Left cardiac atrium (tissue), 4 donors: ENCODE results near the gene PSG6. TPM values are rescaled to one million over a fixed set of nuclear protein-coding genes. Genes with fewer than 3 reads are reported as not detected.
"Not testable (repeated sequence)": the region's sequence is repeated elsewhere in the genome, so short reads cannot be mapped to it uniquely, and the experiment has no call there.

ENCODE experiments used
- ATAC-seq, 2 donors: fragments of 200-7000 bp; cut with Tn5 transposase; one replicate each; pipeline ENCODE4 v1.9.1; 2020; ENCODE audit warnings: mild to moderate bottlenecking in 2 of 2, moderate library complexity in 2 of 2
- DNase-seq: peaks from one replicate; pipeline ENCODE4 v3.0.0-alpha.2; 2020
- intact Hi-C, 2 donors: fragments of 100-400 bp; cut with DNase I; formaldehyde crosslinking; loops; one replicate each; pipeline versions ENCODE4 v1.14.1 to v1.15.1; 2022 to 2023
- total RNA-seq, 2 donors: library from RNA; stranded (reverse); fragmentation: NEBNext Ultra II Directional; extraction: Animal tissue kit (Norgen Biotek cat#: 25700); gene quantifications; one replicate each; pipeline ENCODE4 v1.2.1, GENCODE V29; 2021
- donor health status: DM: no; HTN: yes; CAD: no.
- donor health status: DM: no; HTN: yes; CAD: no; lungs with severe emphysema.
- donor health status: DM: yes; HTN: yes; CAD: no.
- donor health status: Dilated cardiomyopathy.

The PSG6 gene
- total RNA-seq, 2 donors from 2014 or later = not detected

DNA sequence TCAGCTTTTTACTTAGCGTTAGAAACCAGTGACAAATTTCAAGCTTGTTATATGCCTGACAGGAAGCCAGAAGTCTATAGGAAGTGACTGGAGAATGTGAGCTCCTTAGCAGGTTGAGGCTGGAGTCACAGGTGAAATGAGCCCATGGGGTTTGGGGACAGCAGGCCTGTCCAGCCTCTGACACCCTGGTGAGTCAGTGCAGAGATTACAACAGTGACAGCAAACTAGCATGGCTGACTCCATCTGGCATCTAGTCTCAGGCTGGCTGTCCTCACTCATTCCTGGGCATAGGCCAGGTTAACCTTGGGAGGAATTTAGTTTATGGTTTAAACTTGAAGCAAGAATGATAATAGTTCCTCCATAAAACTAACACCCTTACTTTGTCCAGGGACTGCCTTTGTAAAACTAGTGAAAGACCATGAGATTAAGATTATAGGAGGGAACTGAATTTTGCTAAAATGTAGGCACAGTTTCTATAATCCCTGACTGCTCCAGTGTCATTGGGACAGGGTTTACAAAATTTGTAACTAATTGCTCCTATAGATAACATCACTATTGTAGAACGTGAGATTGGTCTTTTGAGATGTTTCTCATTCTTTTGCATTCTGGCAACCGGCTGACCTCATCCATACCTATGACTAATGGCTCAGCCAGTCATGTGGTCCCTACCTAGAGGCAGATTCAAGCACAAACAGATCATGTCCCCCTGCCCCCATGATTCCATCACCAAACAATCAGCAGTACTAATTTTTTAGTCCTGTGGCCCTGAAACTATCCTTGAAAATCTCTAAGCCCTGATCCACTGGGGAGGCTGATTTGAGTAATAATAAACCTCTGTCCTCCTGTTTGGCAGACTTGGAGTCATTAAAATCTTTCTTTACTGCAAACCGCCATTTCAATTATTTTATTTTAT lies 42.5 kb downstream of the PSG6 start:
- DNase-seq, intact Hi-C loops, ATAC-seq: not testable (repeated sequence)

DNA sequence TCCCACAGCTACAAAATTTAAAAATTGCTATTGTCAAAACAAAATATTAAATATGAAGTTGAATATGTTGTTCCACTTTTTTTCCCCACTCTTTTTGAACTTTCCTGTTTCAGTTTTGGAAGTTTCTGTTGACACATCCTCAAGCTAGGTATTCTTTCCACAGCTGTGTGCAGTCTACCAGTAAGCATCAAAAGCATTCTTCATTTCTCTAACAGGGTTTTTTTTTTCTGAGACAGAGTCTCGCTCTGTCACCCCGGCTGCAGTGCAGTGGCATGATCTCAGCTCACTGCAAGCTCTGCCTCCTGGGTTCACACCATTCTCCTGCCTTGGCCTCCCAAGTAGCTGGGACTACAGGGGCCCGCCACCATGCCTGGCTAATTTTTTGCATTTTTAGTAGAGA lies 43.6 kb downstream of the PSG6 start:
- DNase-seq, intact Hi-C loops, ATAC-seq: not testable (repeated sequence)

DNA sequence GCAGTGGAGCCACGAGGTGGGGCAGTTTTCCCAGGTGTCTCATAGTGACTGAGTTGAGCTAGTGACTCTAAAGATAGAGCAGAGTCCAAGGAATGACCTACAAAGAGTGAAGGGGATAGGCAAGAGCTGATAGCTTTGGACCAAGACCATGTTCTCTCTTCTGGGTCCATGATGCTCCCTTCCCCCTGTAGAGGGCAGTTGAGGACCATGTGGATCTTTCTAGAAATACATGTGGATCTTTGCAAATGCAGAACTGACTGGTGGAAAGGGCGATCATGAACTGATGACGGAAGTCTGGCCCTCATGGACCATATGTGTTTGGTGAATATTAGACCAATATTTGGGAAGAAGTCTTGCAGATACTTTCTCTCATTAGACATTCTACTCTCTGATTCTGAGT lies 45.1 kb downstream of the PSG6 start:
- no peak for DNase-seq
- intact Hi-C loops = no loop called here

DNA sequence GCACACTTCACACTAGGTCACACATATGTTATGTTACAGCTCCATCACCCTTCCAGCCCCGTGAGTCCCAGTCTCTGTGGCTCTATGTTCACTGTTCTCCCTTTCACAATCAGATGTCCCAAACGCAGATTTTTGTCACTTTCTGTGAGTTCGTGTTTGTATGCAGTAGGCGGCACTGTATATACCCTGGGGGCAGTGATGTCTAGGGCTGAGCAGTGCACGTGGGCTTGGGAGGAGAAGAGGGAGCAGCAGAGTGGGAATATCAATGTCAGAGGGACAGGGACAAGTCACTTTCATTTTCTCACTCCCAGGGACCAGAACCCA lies 60.2 kb downstream of the PSG6 start:
- intact Hi-C loops = no loop called here
- ATAC-seq = no peak
- DNase-seq = no peak

More for the DNA sequence above, 45.1 kb downstream of the PSG6 start:
- ATAC-seq = no peak

DNA sequence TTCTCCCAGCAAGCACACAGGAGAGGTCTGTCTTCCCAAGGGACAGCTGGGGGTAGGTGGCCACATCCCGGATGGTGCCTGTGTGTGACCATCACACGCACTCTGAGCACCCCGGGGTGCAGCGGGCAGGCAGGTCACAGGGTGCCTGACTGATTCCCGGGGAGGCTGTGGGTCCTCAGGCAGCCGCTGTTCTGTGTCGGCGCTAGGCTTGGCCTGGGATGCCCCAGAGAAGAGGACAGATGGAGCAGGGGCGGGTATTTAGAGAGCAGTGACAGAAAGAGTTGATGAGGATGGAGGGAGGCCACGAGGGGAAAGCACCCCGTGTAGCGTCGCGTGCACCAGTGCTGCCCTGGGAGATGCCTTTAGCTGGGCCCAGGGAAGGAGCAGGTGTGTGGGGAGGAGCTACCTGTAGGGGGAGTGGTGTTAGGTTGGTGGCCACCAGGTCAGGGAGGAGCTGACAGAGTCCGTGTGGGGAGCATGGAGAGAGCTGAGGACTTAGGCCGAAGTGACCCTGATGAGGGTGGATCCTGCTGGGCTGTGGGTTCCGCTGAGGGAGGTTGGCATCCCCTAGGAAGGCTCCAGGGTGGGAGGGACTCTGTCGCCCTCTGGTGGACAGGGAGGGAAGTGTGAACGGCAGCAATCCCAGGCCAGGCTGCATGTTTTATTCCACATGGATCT lies 60.7 kb downstream of the PSG6 start:
- intact Hi-C loops, DNase-seq, ATAC-seq: not testable (repeated sequence)

DNA sequence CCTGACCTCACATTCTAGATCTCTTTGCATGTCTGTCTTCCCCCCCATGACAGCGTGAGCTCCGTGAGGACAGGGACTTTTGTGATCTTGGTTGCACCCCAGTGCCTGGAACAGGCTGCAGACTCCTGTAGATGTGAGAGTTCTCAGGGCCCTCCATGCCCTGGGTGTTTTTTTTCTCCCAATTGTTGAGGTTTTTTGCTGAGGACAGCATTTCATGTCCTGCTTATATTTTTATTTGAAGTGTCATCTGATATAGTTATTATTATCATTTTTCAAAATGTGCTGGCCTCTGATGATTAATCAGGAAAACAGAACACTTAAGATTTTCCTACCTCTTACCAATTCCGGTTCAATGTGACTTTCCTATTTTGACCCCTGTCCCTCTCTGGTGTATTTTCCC lies 62.9 kb downstream of the PSG6 start:
- ATAC-seq, DNase-seq, intact Hi-C loops: not testable (repeated sequence)

DNA sequence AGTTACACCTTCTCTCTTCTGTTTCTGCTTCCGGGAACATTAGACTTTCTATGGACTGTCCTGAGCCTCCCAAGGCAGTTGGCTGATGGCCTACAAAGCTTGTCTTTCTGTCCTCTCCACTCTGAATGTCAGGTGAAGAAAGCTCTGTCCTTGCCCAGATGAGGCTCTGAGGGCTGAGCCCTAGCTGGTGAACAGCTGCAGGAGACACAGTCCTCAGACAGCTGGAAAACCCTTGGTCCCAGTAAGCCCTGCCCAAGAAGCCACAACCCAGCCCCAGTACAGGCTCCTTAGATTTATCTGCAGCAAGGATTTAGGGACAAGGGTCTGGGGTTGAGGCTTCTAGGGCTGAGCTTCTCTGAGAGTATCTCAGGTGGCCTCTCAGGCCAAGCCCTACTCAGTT lies 64.5 kb downstream of the PSG6 start:
- intact Hi-C loops, DNase-seq, ATAC-seq: not testable (repeated sequence)

DNA sequence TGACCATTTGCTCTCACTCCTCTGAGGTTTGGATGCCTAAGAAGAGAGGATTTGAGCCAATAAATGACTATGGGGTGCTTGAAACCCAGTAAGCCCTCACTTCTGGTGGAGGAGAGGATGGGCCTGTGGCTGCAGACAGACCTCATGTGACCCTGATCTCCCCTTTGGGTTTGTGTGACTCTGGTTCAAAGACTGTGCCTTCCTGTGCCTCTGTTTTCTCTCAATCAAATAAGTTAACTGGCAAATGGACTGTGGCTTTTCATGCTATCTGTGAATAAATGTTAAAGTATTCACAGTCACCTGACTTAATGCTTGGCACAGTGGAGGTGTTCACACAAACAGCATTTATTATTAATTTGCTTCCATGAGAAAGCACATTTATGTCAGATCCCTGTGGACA lies 64.9 kb downstream of the PSG6 start:
- ATAC-seq, DNase-seq, intact Hi-C loops: not testable (repeated sequence)

Other genes starting within 250 kb of the PSG6 start
- not detected for gene PSG3, start 177.4 kb downstream of the PSG6 start, total RNA-seq
- not detected for gene PSG8, start 152.2 kb downstream of the PSG6 start, total RNA-seq
- not detected for gene PSG1, start 38.2 kb downstream of the PSG6 start, total RNA-seq
- gene PSG7, start 19.3 kb upstream of the PSG6 start, total RNA-seq = not detected
- gene PSG11, start 108.6 kb upstream of the PSG6 start, total RNA-seq = not detected
- not detected for gene PSG2, start 164.8 kb upstream of the PSG6 start, total RNA-seq